Fibroblast of gingiva (primary cell): Measurements from ENCODE around the gene OR10G7.

Source experiments
- DNase-seq: peaks from one replicate; pipeline ENCODE4 v3.0.0-alpha.2; 2011; ENCODE audit warnings: low read depth

OR10G7 gene, protein sequence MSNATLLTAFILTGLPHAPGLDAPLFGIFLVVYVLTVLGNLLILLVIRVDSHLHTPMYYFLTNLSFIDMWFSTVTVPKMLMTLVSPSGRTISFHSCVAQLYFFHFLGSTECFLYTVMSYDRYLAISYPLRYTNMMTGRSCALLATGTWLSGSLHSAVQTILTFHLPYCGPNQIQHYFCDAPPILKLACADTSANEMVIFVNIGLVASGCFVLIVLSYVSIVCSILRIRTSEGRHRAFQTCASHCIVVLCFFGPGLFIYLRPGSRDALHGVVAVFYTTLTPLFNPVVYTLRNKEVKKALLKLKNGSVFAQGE

DNA sequence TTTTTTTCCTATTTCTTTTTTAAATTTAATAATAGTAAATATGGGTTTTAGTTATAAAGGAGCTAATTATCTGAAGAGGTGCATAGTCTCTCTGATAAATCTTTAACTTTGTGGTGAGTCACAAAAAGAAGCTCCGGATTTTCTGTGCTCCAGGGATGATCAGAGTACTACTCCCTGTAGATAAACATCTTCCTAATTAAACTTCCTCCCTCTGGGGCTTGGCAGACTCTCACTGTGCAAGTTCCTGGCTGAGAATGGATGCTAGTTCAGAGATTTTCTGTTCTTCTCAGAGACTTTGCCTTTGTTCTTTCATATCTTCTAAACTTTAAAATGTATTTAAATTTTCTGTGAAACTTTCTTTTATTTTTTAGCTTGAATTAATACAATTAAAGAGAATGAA is at the start of gene OR10G7:
OR10G7 (minus strand) TSS at position 72 of the 400 bp plus-strand sequence. CDS start 2,324 bp downstream, outside the sequence.
- no peak for DNase-seq

DNA sequence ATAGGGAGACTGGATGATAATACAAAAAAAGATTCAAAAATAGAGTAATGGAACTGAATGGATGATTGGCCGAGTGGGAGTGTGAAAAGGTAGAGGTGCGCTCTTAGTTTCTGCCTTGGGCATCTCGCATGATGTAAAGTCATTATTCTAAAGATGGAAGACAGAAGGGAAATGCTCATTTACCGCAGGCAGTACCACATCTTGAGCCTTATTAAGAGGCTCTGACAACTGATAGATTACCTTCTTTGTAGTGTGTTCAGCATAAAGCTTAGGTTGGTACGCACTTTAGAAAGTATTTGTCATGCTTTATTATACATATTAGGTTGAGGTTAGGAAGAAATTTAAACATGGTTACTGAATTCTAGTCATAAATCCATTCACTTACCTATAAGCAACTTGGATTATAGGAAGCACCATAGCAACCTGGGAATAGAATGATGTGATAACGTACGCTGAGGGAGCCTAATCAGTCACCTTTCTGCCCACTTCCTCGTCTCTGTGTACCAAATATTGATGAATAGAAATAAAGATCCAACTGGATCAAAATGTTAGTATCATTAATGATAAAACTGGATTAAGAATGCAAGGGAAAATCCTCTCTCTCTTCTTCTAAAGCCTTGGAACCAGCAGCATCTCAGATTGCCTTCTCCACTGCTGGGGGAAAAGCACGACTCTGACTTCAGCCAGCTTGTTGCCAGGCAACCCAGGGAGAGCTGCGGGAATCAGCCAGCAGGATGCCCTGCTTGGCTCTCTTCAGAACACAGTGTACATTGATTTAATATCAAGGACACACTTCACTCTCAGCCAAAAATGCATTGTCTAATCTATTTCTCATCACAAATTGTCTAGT is 45.1 kb upstream of the OR10G7 start:
- no peak for DNase-seq

DNA sequence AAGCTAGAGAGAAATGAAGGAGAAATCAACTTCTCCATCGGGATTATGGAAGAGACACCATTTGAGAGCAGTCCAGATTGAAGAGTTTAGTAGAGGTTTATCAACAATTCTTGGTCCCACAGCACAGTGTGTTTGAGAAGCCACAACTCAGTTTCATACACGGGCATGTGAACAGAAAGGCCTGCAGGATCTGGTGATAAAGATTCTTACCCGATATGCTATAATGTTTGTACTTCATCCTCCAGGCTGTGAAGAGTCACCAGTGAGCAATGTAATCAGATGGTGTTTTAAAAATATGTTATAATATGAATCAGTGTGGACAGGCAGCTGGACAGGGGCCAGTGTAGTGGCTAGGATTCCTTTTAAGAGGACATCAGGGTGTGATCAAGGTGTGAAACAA is 44.5 kb upstream of the OR10G7 start:
- no peak for DNase-seq

DNA sequence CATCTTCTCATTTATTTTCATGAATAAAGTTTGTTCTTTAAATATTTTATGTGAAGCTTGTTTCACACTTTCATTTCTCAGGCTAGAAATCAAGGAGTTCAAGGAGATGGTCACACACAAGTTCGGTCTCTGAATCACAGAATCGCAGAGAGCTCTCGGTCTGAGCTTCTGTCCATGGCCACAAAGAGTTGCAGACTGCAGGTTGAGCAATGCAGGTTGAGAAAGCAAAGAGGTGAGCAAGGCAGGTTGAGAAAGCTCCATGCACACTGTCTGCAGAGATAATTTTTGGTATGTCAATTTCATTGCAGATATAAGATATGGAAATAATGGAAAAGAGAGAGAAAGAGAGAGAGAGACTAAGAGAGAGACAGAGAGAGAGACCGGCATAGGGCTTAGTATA is 41.2 kb upstream of the OR10G7 start:
- DNase-seq: no peak

DNA sequence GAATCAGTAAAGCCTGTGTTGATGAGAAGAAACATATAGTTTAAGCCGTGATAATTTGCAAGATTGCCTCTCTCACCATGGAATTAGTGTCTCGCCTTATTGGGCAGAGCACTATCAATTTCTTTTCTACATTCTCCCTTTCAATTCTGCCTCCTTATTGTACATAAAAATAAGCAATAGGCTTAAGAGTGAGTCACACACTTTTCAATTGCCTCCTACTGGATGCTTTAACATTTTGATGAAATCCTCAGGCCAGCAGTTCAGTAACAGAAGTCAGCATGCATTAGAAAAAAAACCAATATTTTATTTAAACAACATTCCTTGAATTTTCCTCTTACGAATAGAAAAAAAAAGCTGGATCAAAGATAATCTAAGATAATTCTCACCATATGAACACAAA is 40.4 kb upstream of the OR10G7 start:
- no peak for DNase-seq

DNA sequence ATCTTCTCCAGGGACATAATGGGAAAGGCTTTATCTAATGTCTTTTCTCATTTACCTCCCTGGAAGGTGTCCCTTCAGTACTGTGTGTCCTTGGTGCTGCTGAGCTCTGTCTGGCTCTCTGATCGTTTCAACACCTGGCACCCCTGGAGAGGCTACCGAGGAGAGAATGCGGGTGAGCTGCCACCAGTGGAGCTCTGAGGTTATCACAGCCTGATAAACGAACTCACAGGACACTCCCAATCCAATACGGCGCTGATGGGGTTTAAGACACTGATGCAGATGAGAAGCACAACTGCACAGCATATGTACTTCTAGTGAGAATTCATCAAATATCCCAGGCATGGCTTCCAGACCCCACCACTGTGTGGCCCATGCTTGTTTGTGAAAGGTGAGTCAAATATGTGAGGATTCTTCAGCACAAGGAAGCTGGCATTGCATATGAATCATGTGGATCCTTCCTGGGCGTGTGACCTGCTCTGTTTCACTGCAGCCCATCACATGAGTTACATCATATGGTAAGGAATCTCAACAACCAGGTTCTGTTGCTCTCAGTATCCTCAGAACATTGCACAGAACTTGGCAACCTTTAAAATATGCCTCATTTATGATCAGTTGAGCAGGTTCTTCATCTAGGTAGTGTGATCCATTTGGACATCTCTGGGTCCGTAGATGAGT is 39.3 kb upstream of the OR10G7 start:
- DNase-seq: no peak

DNA sequence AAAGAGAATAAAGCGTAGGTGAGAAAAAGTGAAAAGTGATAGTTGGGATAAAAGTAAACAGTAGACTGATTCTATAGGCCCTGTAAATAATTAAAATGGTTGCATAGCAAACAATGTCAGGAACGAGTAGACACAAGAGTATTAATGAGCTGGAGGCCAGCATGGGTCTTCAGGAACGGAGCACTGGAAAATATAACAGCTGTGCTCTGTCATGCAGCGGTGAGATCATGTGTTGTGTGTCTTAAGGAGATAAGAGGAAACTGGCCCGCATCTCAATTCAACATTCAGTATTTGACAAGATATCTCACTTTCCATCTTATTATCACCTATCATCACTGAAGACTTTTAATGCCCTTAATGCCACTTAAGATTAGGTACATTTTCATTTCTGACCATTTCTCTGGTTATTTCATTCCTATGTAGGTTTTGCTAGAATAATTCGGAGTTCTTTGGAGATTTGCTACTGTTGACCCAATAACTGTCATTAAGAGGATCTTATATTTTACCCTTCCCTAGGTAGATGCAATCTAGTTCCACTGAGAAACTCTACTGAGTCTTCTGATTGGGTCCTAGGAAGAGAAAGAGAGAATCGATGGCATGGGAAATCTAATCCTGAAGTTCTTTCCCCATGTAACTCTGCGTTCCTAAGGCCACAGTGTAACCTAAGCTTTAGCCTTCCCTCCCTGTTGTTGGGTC is 38.7 kb upstream of the OR10G7 start:
- DNase-seq: no peak

DNA sequence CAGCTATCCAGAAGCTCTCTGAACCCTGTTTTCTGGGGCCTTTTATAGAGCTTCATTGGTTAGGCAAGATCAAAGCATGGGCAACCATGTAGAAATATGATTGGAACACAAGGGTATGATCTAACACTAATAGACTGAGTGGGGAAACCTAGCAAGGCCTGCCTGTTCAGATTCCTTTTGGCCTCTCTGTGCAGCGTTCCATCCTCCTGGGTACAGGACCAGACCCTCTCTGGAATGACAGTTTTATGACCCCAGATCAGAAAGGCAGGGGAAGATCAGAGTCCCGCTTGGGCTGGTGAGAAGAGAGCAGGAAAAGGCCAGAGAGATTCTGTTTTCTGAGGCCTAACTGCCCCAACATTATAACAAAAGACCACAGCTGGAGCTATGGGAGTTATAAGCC is 37.5 kb upstream of the OR10G7 start:
- no peak for DNase-seq

DNA sequence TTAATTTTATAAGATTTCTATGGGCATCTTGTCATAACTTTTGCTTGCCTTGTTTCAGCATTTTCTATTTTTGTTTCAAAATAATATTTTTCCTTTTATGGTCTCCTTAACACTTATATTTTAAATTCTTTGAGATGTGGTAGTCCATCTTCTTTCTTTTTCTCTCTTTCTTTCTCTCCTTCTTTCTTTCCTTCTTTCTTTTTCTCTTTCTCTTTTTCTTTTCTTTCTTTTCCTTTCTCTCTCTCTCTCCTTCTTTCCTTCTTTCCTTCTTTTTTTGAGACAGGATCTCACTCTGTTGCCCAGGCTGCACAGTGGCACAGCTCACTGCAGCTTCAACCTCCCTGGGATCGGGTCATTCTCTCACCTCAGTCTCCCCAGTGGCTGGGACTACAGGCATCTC is 36.1 kb upstream of the OR10G7 start:
- DNase-seq: no peak

DNA sequence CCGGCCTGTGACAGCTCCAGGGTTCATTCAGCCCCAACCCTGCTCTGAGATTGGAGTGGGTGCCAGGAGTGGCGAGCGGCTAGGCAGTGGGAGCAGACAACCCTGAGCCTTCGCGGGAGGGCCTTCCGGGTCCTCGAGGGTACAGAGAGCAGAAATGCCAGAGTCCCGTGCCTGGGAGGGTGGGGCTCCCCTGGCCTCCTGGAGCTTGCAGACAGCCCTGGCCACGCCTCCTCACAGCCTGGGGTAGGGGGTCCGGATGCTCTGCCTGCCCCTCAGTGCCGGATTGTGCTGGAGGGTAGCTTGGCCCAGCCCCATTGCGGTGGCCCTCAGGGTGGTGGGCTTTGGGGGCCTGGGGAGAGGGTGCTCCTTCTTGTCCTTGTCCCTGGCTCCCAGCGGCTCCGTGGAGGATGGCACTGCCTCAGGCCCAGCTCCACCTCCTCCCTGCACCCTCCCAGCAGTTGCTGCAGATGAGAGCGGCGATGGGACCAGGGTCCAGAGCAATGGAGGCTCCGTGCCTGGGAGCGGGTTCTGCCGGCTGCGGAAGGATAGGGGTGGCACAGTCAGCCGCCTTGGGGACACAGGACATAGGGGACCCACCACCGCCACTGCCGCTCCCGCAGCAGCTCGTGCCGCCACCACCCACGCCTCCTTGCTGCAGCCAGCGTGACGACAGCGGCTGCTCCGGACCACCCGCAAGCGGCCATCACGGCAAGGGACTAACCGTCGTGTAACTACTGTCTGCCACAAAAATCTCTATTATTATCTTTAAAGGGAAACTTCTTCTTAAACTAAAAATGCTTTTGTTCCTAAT is 34.9 kb upstream of the OR10G7 start:
- no peak for DNase-seq

DNA sequence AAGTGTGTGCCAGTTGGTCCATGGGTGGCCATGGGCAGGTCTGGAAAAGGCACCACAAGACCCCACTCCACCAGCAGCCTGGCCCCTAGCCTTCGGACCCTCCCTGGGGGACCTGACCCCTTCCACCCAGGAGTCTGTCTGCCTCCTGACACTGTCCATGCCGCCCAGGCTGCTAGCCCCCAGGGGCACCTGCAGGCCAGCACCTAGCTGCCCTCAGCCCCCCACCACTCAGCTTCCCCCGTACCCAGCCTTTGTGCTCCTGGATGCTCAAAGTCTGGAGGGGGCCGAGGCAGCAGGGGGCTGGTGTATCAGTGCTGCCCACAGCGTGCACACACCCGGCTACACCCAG is 34.3 kb upstream of the OR10G7 start:
- no peak for DNase-seq

DNA sequence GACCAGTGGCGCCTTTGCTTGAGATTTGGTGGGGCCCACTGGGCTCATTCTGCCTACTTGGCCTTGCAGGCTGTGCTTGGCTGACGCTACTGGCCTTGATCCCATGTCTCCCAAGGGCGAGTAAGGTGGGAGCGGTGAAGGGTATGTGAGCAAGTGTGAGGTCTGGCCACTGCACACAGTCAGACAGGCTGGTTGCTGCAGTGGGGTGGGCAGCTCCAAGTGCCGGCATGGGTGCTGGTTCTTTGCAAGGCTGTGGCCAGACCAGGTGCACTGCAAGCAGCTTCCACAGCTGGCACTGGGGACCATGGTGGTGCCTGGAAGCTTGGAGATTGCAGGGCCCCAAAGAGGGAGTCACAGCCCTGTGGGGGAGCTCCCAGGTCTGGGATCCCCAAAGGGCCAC is 33.4 kb upstream of the OR10G7 start:
- DNase-seq: no peak

DNA sequence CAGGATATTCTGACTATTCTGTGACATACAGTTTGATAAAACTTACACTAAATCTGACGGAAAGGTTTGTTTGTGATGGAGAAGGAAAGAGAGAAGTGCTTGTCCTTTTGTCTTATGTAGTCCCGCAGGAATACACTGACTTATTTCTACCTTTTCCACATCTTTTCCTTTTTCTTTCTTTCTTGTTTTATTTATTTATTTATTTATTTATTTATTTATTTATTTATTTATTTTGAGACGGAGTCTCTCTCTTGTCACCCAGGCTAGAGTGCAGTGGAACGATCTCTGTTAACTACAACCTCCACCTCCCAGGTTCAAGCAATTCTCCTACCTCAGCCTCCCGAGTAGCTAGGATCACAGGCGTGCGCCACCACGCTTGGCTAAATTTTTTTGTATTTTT is 31.0 kb upstream of the OR10G7 start:
- no peak for DNase-seq

DNA sequence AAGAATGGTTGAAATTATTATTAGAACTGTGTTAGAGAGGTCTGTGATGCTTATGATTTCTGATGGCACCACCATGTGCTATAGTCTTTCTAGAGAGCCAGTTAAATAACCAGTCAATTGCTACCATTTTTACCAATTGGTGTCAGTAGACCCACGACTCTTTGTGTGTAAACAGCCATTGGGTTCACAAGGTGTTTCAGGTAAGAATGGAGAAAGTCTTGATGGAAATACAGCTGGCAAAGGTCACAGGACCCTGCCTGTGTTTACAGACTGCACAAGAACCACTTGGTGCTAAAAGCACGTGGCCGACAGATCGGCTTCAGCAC is 30.5 kb upstream of the OR10G7 start:
- no peak for DNase-seq

DNA sequence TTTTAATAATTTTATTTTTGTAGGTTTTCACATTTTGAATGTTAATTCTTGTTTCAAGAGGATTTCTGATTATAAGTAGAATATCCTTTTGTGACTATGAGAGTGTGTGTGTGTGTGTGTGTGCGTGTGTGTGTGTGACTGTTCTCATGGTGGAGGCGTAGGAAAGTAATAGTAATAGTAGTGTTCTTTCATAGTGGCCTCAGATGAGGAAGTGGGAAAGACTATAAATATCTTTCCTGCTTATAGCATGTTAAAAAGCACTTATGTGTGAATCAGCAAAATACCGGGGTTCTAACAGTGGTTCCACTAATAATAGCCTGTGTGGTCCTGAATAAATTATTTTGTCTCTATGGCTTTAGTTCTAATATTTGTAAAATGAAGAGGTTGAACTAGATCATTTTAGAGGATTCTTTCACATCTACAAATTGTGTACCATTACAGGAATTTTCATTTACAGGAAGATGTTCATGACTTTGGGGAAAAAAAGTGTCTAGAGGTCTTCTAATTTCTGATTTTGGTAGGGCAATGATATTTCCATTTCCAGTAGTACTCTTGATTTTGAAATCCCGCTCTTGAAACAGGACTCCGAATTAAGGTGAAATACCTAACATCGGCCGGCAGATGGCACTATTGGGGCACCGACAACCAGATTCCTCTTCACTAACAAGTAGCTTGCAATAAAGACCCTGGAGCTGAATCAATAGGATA is 29.9 kb upstream of the OR10G7 start:
- peak; percentile 78 for DNase-seq

DNA sequence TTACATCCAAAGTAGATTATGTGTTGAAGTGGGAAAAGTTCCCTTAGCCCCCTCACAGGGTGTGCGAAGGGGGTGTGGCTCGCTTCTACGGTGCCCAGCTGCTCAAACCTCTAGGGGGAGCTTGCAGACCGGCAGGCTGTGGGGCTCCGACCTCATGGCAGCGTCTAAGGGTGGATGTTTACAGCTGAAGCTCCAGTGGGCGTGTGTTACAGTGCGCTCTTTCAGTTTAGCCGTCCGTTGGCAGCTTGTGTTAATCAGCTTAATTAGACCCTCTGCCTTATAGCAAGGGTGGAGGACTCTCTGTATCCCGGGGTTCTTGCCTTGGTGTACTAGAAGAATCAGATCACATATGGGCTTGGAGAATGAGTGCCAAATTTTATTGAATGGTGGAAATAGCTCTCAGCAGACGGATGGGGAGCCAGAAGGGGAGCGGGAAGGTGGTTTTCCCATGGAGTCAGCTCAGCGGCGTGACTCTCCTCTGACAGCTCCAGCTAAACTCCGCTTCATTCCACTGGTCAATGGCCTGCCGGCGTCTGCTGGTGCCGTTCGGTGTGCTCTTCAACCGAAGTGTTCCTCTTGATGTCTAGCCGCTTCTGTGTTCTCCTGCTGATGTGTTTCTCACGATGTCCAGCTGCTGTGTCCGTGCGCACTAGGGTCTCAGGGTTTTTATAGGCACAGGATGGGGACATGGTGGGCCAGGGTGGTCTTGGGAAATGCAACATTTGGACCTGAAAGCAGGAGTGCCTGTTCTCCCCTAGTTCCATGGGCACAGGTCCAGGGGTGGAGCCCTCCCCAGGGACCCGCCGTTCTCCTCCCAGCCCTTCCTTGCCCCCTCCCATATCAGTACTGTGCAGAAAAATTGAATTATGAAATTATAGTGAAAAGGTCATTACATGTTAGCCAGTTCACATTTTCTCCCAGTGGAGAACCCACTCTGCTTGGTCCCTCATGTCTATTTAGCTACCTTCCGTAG is 28.6 kb upstream of the OR10G7 start:
- DNase-seq: peak; percentile 61

DNA sequence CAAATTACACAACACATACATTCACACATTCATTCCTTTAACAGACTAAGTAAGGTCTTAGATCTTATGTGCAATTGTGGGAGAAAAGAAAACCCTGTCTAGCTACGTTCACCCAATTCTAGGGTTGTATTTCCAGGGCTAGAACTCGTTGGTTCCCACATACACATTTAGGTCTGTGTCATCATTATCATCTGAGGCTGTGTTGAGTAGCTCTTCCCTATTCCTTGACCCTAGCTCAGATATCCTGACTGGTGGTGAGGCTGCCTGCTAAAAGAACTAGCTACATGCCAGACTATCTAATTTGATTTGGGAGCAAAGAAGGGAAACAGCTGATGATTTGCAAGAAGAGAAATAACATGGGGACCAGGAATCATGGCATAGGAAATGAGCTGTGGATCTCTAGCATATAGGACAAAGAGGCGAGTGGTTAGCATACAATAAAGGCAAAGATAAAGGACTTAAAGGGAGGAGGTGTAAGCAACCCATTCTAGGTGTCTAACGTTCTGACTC is 27.5 kb upstream of the OR10G7 start:
- DNase-seq: no peak

DNA sequence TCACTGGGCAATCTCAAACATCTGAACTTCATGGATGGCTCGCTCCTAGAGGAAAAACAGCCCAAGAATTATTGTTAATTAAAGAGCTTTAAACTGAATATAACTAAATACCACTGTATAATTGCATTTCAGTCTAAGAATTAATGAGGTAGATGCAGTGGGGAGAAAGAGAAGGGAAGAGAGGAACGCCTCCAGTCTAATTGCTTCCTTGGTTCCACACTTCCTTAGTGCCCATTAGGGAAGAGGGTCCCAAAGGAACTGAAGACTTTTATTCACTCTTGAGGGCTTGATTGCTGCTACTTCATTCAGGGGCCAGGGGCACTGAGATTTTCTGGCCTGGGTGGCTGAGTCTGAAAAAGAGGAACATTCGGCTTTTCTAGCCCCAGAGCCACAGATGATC is 11.8 kb upstream of the OR10G7 start:
- DNase-seq: no peak

DNA sequence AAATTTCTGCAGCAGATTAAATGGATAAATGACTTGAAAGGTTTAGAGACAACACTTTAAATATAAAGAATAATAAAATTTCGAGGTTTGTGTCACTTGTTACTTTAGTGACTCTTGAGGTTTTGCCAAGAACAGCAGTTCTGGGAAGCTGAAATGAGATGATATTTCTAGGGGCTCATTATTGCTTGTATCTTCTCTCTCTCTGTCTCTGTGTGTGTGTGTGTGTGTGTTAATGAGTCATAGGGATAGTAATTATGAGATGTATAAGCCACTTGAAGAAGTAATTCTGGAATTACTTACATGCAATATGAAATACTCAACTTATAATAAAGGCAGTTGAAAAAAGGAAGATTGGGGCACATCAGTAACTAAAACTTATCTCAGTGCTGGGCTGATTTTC is 9.6 kb upstream of the OR10G7 start:
- DNase-seq: no peak

DNA sequence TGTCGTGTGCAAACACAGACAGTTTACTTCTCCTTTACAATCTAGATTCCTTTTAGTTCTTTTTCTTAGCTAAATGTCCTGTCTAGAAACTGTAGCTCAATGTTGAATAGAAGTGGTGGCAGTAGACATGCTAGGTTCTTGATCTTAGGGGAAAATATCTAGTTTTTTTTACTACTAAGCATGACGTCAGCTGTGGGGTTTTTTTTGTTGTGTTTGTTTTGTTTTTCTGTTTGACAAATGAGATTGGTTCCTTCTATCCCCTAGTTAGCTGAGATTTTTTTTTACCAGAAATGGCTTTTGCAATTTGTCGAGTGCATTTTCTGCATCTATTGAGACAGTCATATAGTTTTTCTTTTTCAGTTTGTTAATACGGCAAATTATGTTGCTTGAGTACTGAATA is 2.3 kb upstream of the OR10G7 start:
- no peak for DNase-seq
